Activated CD4-positive, alpha-beta T cell treated with anti-CD3 and anti-CD28 coated beads, Interleukin-2, amount 10 ng/mL, durations not matched to agents 7 days and 5 days (primary cell): ENCODE results near the gene DCN. TPM values are rescaled to one million over a fixed set of nuclear protein-coding genes. Genes with fewer than 3 reads are reported as not detected.

Experiments used
- CTCF ChIA-PET: fragments of 350-600 bp; sonication (Branson Sonifier 250); formaldehyde crosslinking; loops from one replicate; lab custom pipeline; 2021; ENCODE audit warnings: antibody characterized with exemption; lab: Charles Lee
- POLR2A ChIA-PET: fragments of 350-600 bp; sonication (Branson Sonifier 250); formaldehyde crosslinking; loops from one replicate; lab custom pipeline; 2021; ENCODE audit warnings: antibody characterized with exemption; lab: Charles Lee
- DNase-seq: peaks from one replicate; pipeline ENCODE4 v3.0.0-alpha.2; 2020
- H3K27ac Mint-ChIP-seq: one replicate; pipeline ENCODE4 v1.8.0; 2021; ENCODE audit warnings: mild to moderate bottlenecking, moderate library complexity, mixed read lengths
- H3K27me3 Mint-ChIP-seq: one replicate; pipeline ENCODE4 v1.8.0; 2021; ENCODE audit warnings: mixed read lengths
- H3K36me3 Mint-ChIP-seq: one replicate; pipeline ENCODE4 v1.8.0; 2021; ENCODE audit warnings: low read depth, mixed read lengths
- H3K4me1 Mint-ChIP-seq: one replicate; pipeline ENCODE4 v1.8.0; 2021; ENCODE audit warnings: mixed read lengths
- H3K4me3 Mint-ChIP-seq: one replicate; pipeline ENCODE4 v1.8.0; 2021; ENCODE audit warnings: mild to moderate bottlenecking, moderate library complexity, mixed read lengths
- H3K9me3 Mint-ChIP-seq: one replicate; pipeline ENCODE4 v1.8.0; 2021; ENCODE audit warnings: mixed read lengths
- total RNA-seq, 2 experiments: library from RNA; stranded (reverse); gene quantifications; one replicate each; pipeline ENCODE4 v1.2.3, GENCODE V29; 2021

Gene DCN
- total RNA-seq, 2 experiments from 2014 or later = not detected

- Mint-ChIP-seq H3K9me3 (no peaks in the 10 kb centered on the region), H3K27me3 (no peaks in the 10 kb centered on the region), H3K27ac (no peak overlapping the region), H3K4me1 (no peaks in the 10 kb centered on the region), H3K4me3 (no peak overlapping the region), H3K36me3 (no peaks in the 10 kb centered on the region)
- POLR2A ChIA-PET = no interaction called here
- no peak for DNase-seq
- CTCF ChIA-PET = no interaction called here
These were observed 28.5 kb downstream of the DCN start for GRCh38 chr12:91154131-91154530.

- H3K27ac Mint-ChIP-seq = no peak overlapping the region
- H3K9me3 Mint-ChIP-seq = peaks cover 3% of the 10 kb centered on the region
- H3K4me1 Mint-ChIP-seq = no peaks in the 10 kb centered on the region
- POLR2A ChIA-PET = no interaction called here
- no peaks in the 10 kb centered on the region for H3K36me3 Mint-ChIP-seq
- DNase-seq = no peak
- no peak overlapping the region for H3K4me3 Mint-ChIP-seq
- H3K27me3 Mint-ChIP-seq = no peaks in the 10 kb centered on the region
- CTCF ChIA-PET = no interaction called here
These were observed 38.6 kb downstream of the DCN start for GRCh38 chr12:91144053-91144452.

- no peak overlapping the region for H3K4me3 Mint-ChIP-seq
- CTCF ChIA-PET = no interaction called here
- H3K27ac Mint-ChIP-seq = no peak overlapping the region
- H3K4me1 Mint-ChIP-seq = no peaks in the 10 kb centered on the region
- no peaks in the 10 kb centered on the region for H3K27me3 Mint-ChIP-seq
- POLR2A ChIA-PET = no interaction called here
- no peaks in the 10 kb centered on the region for H3K9me3 Mint-ChIP-seq
- no peak for DNase-seq
- no peaks in the 10 kb centered on the region for H3K36me3 Mint-ChIP-seq
These were observed 39.4 kb downstream of the DCN start for GRCh38 chr12:91143206-91143605.

GRCh38 chr12:91142221-91142631 is 40.4 kb downstream of the DCN start:
- no peaks in the 10 kb centered on the region for H3K27me3 Mint-ChIP-seq
- DNase-seq = no peak
- H3K9me3 Mint-ChIP-seq = no peaks in the 10 kb centered on the region
- no peaks in the 10 kb centered on the region for H3K36me3 Mint-ChIP-seq
- no peaks in the 10 kb centered on the region for H3K4me1 Mint-ChIP-seq
- H3K4me3 Mint-ChIP-seq = no peak overlapping the region
- ChIA-PET CTCF (no interaction called here), POLR2A (no interaction called here)
- no peak overlapping the region for H3K27ac Mint-ChIP-seq

- Mint-ChIP-seq H3K27ac (no peak overlapping the region), H3K4me3 (no peak overlapping the region), H3K27me3 (no peaks in the 10 kb centered on the region), H3K9me3 (no peaks in the 10 kb centered on the region), H3K4me1 (no peaks in the 10 kb centered on the region), H3K36me3 (no peaks in the 10 kb centered on the region)
- no peak for DNase-seq
- ChIA-PET POLR2A (no interaction called here), CTCF (no interaction called here)
These were observed 42.3 kb downstream of the DCN start for GRCh38 chr12:91140026-91140931.

GRCh38 chr12:91139286-91139685 is 43.3 kb downstream of the DCN start:
- H3K4me1 Mint-ChIP-seq = no peaks in the 10 kb centered on the region
- no peak for DNase-seq
- H3K27ac Mint-ChIP-seq = no peak overlapping the region
- H3K36me3 Mint-ChIP-seq = no peaks in the 10 kb centered on the region
- no peaks in the 10 kb centered on the region for H3K9me3 Mint-ChIP-seq
- H3K27me3 Mint-ChIP-seq = no peaks in the 10 kb centered on the region
- no peak overlapping the region for H3K4me3 Mint-ChIP-seq
- CTCF ChIA-PET = no interaction called here
- POLR2A ChIA-PET = no interaction called here

GRCh38 chr12:91138337-91138920 is 44.2 kb downstream of the DCN start:
- no peak for DNase-seq
- no peak overlapping the region for H3K4me3 Mint-ChIP-seq
- CTCF ChIA-PET = no interaction called here
- POLR2A ChIA-PET = no interaction called here
- no peaks in the 10 kb centered on the region for H3K9me3 Mint-ChIP-seq
- H3K36me3 Mint-ChIP-seq = no peaks in the 10 kb centered on the region
- H3K27ac Mint-ChIP-seq = no peak overlapping the region
- no peaks in the 10 kb centered on the region for H3K4me1 Mint-ChIP-seq
- no peaks in the 10 kb centered on the region for H3K27me3 Mint-ChIP-seq

GRCh38 chr12:91133871-91134270 is 48.7 kb downstream of the DCN start:
- H3K9me3 Mint-ChIP-seq = no peaks in the 10 kb centered on the region
- H3K27ac Mint-ChIP-seq = no peak overlapping the region
- ChIA-PET CTCF (no interaction called here), POLR2A (no interaction called here)
- no peaks in the 10 kb centered on the region for H3K36me3 Mint-ChIP-seq
- no peaks in the 10 kb centered on the region for H3K4me1 Mint-ChIP-seq
- no peak for DNase-seq
- no peaks in the 10 kb centered on the region for H3K27me3 Mint-ChIP-seq
- H3K4me3 Mint-ChIP-seq = no peak overlapping the region

- no peak for DNase-seq
- no peak overlapping the region for H3K4me3 Mint-ChIP-seq
- ChIA-PET POLR2A (no interaction called here), CTCF (no interaction called here)
- no peaks in the 10 kb centered on the region for H3K27me3 Mint-ChIP-seq
- no peaks in the 10 kb centered on the region for H3K4me1 Mint-ChIP-seq
- H3K27ac Mint-ChIP-seq = no peak overlapping the region
- H3K36me3 Mint-ChIP-seq = no peaks in the 10 kb centered on the region
- no peaks in the 10 kb centered on the region for H3K9me3 Mint-ChIP-seq
These were observed 52.8 kb downstream of the DCN start for GRCh38 chr12:91129662-91130362.

- Mint-ChIP-seq H3K4me1 (no peaks in the 10 kb centered on the region), H3K4me3 (no peak overlapping the region), H3K27ac (no peak overlapping the region), H3K36me3 (no peaks in the 10 kb centered on the region), H3K27me3 (no peaks in the 10 kb centered on the region), H3K9me3 (no peaks in the 10 kb centered on the region)
- POLR2A ChIA-PET = no interaction called here
- no peak for DNase-seq
- CTCF ChIA-PET = no interaction called here
These were observed 54.9 kb downstream of the DCN start for GRCh38 chr12:91127751-91128150.

GRCh38 chr12:91127306-91127705 is 55.3 kb downstream of the DCN start:
- ChIA-PET CTCF (no interaction called here), POLR2A (no interaction called here)
- Mint-ChIP-seq H3K27me3 (no peaks in the 10 kb centered on the region), H3K9me3 (no peaks in the 10 kb centered on the region), H3K4me1 (no peaks in the 10 kb centered on the region), H3K27ac (no peak overlapping the region), H3K4me3 (no peak overlapping the region), H3K36me3 (no peaks in the 10 kb centered on the region)
- DNase-seq = no peak

GRCh38 chr12:91126516-91126915 is 56.1 kb downstream of the DCN start:
- no peak for DNase-seq
- Mint-ChIP-seq H3K4me3 (no peak overlapping the region), H3K27ac (no peak overlapping the region), H3K36me3 (no peaks in the 10 kb centered on the region), H3K9me3 (no peaks in the 10 kb centered on the region), H3K4me1 (no peaks in the 10 kb centered on the region), H3K27me3 (no peaks in the 10 kb centered on the region)
- POLR2A ChIA-PET = no interaction called here
- CTCF ChIA-PET = no interaction called here

- Mint-ChIP-seq H3K36me3 (no peaks in the 10 kb centered on the region), H3K27me3 (no peaks in the 10 kb centered on the region), H3K27ac (no peak overlapping the region), H3K4me3 (no peak overlapping the region), H3K4me1 (no peaks in the 10 kb centered on the region), H3K9me3 (no peaks in the 10 kb centered on the region)
- ChIA-PET CTCF (no interaction called here), POLR2A (no interaction called here)
- no peak for DNase-seq
These were observed 59.2 kb downstream of the DCN start for GRCh38 chr12:91123236-91123916.
